BJ (cell line): ENCODE data around the gene AFF1. TPM values are rescaled to one million over a fixed set of nuclear protein-coding genes. Genes with fewer than 3 reads are reported as not detected.
"Not testable (repeated sequence)": the region's sequence is repeated elsewhere in the genome, so short reads cannot be mapped to it uniquely, and the experiment has no call there.

ENCODE experiments used
- CTCF ChIA-PET: fragments of 350-600 bp; formaldehyde crosslinking; extraction: SDS; loops from one replicate; lab custom pipeline; 2021; ENCODE audit warnings: antibody characterized with exemption, inconsistent platforms; lab: Yijun Ruan, JAX
- POLR2A ChIA-PET: fragments of 300-600 bp; sonication (Branson Sonifier 250); formaldehyde crosslinking; extraction: SDS; loops from one replicate; lab custom pipeline; 2021; ENCODE audit warnings: antibody characterized with exemption; lab: Charles Lee
- DNase-seq: peaks from one replicate; pipeline ENCODE4 v3.0.0-alpha.2; 2011; ENCODE audit warnings: low read depth
- H3K27me3 ChIP-seq: 2 replicates; pipeline ENCODE4 v1.6.0; 2011; ENCODE audit warnings: low read length; ENCODE audit not compliant: control insufficient read depth, insufficient read depth
- H3K36me3 ChIP-seq: 2 replicates; pipeline ENCODE4 v1.5.1; 2011; ENCODE audit warnings: low read length; ENCODE audit not compliant: control insufficient read depth, insufficient read depth
- H3K4me3 ChIP-seq: 2 replicates; pipeline ENCODE4 v1.5.1; 2011; ENCODE audit warnings: low read depth, mild to moderate bottlenecking, control low read depth, low read length
- polyA plus RNA-seq: library from polyadenylated mRNA; depleted of rRNA; stranded (reverse); fragments of >200 nt; gene quantifications from 2 replicates; pipeline ENCODE4 v1.2.3, GENCODE V29; 2011
- TF ChIP-seq, protein P1 (sequence below): IDR thresholded peaks from 2 replicates; pipeline ENCODE4 v1.5.1; 2011; ENCODE audit warnings: low read depth, mild to moderate bottlenecking, control low read depth, inconsistent platforms, low read length, moderate library complexity; ENCODE audit not compliant: insufficient read depth

Gene AFF1
- polyA plus RNA-seq, 1 experiment: 11.0 TPM

DNA sequence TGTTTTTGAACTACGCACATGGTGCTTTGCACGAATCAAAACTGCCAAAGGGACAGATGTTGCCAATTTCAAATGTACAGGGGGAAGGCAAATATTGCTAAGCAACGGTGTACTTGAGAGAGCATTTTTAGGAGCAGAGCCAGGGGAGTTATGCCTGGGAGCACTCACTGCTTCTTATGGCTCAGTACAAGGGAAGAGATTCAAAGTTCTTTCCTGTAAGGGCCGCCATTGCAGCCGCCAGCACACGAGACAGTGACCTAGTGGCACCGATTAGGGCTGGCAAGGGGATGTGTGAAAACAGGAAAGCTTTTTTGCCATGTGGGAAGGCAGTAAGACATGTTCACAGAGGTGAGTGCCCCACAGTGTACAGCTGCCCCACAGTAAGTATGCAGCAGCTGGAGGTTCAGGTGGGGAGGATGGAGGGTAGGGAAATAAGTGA lies 133.8 kb downstream of the AFF1 start:
- Histone ChIP-seq H3K4me3 (no peak overlapping the region), H3K27me3 (no peaks in the 10 kb centered on the region), H3K36me3 (no peaks in the 10 kb centered on the region)
- DNase-seq: no peak
- ChIA-PET POLR2A (no interaction called here), CTCF (interaction anchor here (0.7 to 2.3 kb wide), 4 partner anchors 14 to 1032 kb away, joined by 3 to 8 read pairs (median 3); no protein-coding TSS in a partner anchor)
- TF ChIP-seq, protein P1, sequence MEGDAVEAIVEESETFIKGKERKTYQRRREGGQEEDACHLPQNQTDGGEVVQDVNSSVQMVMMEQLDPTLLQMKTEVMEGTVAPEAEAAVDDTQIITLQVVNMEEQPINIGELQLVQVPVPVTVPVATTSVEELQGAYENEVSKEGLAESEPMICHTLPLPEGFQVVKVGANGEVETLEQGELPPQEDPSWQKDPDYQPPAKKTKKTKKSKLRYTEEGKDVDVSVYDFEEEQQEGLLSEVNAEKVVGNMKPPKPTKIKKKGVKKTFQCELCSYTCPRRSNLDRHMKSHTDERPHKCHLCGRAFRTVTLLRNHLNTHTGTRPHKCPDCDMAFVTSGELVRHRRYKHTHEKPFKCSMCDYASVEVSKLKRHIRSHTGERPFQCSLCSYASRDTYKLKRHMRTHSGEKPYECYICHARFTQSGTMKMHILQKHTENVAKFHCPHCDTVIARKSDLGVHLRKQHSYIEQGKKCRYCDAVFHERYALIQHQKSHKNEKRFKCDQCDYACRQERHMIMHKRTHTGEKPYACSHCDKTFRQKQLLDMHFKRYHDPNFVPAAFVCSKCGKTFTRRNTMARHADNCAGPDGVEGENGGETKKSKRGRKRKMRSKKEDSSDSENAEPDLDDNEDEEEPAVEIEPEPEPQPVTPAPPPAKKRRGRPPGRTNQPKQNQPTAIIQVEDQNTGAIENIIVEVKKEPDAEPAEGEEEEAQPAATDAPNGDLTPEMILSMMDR: no peak

DNA sequence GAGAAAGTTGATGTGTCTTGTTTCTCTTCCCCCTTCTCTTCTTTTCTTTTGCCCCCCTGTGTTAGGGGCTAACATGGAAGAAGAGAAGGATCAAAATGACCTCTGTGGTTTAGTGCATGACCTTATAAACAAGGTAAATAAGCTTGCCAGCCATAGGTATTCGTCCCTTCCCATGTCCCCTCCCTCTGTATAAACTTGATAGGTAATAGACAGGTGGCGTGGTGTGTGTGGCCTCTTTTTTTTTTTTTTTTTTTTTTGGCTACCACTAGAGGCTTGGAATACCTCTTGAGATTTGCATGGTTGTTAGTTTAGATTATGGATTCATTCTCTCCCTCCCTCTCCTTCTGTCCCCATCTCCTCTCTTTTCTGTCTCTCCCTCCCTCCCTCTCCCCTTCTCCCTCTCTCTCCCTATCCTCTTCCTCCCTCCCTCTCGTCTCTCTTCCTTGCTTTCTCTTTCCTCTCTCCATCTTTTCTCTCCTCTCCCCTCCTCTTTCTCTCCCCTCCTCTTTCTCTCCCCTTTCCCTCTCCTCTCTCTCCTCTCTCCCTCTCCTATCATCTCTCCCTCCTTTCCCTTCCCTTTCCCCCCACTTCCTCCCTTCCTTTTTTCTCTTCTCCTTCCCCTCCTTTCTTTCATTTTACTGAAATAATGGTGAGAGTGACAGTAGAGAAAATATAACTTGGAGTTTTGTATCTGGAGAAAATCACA lies 134.4 kb downstream of the AFF1 start:
- POLR2A ChIA-PET: no interaction called here
- no peak overlapping the region for H3K4me3 ChIP-seq
- CTCF ChIA-PET: interaction anchor here (0.7 to 2.3 kb wide), 4 partner anchors 15 to 1031 kb away, joined by 3 to 8 read pairs (median 3); no protein-coding TSS in a partner anchor
- no peaks in the 10 kb centered on the region for H3K27me3 ChIP-seq
- H3K36me3 ChIP-seq: no peaks in the 10 kb centered on the region
- no peak for DNase-seq
- TF ChIP-seq, protein P1: no peak

DNA sequence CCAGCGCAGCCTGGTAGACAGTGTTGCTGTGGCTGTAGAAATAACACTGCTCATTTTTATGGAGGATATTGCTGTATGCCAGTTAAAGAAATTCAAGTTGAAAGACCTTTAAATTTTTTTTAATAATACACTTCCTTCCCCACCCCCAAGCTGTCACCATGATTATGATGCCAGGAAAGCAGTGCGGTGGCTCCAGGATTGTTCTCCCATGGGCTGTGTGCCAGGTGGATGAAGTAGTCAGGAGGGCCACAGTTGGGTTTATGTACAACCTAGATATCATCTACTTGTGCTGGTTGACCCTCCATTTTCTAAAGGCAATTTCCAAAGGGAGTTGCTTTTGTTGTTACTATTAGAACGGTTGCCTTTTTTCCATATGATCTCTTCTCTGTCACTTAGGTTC lies 136.6 kb downstream of the AFF1 start:
- no peak for DNase-seq
- H3K27me3 ChIP-seq: no peaks in the 10 kb centered on the region
- CTCF ChIA-PET: no interaction called here
- POLR2A ChIA-PET: no interaction called here
- no peaks in the 10 kb centered on the region for H3K36me3 ChIP-seq
- H3K4me3 ChIP-seq: no peak overlapping the region
- TF ChIP-seq, protein P1: no peak

DNA sequence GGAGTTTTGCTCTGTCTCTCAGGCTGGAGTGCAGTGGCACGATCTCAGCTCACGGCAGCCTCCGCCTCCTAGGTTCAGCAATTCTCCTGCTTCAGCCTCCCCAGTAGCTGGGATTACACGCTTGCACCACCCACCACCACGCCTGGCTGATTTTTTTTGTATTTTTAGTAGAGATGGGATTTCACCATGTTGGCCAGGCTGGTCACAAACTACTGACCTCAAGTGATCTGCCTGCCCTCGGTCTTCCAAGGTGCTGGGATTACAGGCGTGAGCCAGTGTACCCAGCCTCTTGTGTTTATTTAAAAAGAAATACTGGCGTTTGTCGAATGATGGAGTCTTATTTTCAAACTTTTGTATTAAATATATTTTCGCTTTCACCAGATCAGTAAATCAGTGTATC lies 137.7 kb downstream of the AFF1 start:
- POLR2A ChIA-PET, H3K4me3 ChIP-seq, CTCF ChIA-PET, H3K36me3 ChIP-seq, DNase-seq, H3K27me3 ChIP-seq: not testable (repeated sequence)

DNA sequence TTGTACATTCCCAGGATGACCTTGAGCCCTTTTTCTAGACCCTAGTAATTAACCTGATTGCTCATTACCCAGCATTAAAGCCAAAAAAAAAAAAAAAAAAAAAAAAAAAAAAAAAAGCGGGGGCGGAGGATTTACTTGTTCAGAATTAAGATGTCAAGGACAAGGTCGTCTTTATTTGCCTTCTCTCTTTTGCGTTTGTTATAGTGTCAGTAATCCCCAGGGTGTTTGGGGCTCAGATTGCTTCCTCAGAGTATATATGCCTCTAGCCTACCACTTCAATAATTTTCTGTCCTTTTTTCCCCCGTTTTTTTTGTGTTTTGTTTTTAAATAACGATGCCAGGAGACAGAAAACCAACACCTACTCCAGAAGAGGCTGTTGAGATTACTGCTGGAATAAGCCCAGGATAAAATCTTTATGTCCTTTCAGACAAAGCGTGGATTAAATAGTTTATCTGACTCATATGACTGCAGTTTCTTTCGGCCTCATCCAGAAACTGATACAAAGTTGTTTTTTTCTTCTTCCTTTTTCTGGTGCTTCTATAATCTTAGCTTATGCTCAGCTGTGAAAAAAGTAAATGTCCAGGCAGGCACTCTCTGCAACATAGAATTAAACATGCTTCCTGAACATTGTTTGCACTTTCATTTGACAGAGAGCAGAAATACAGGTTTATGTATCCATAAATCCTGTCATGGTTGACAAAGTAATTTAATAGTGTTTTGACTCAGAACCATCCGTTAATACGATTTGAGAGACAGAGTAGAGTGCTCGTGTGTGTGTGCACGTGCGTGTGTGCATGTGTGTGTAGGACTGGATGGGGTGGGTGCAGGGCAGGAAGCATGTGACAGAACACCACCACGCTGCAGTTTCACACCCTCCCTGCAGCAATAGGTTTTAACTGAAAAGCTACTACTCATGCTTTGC lies 138.6 kb downstream of the AFF1 start:
- CTCF ChIA-PET: interaction anchor here (0.7 kb wide), 1 partner anchor 20 kb away, joined by 4 read pairs; no protein-coding TSS in a partner anchor
- DNase-seq: no peak

More for the DNA sequence above, 138.6 kb downstream of the AFF1 start:
- H3K27me3 ChIP-seq: no peaks in the 10 kb centered on the region
- H3K36me3 ChIP-seq: no peaks in the 10 kb centered on the region
- POLR2A ChIA-PET: no interaction called here
- no peak overlapping the region for H3K4me3 ChIP-seq
- TF ChIP-seq, protein P1: no peak
